Fibroblast of lung (primary cell): ENCODE data around the gene CD5L. TPM values are rescaled to one million over a fixed set of nuclear protein-coding genes. Genes with fewer than 3 reads are reported as not detected.

ENCODE experiments used
- DNase-seq, 2 donors: peaks; one replicate each; pipeline versions ENCODE4 v3.0.0 to v3.0.0-alpha.2; 2010; ENCODE audit warnings: low read depth in 2 of 2
- H2AFZ ChIP-seq: 2 replicates; pipeline ENCODE4 v1.5.1; 2012; ENCODE audit warnings: low read length, control low read depth, inconsistent platforms
- H3K27ac ChIP-seq: 2 replicates; pipeline ENCODE4 v1.5.1; 2011; ENCODE audit warnings: low read length, control low read depth; ENCODE audit not compliant: insufficient read depth
- H3K27me3 ChIP-seq: 2 replicates; pipeline ENCODE4 v1.5.1; 2011; ENCODE audit warnings: mild to moderate bottlenecking, low read length; ENCODE audit not compliant: control insufficient read depth, insufficient read depth
- H3K36me3 ChIP-seq: 2 replicates; pipeline ENCODE4 v1.5.1; 2011; ENCODE audit warnings: low read length; ENCODE audit not compliant: control insufficient read depth, insufficient read depth
- H3K4me1 ChIP-seq: 2 replicates; pipeline ENCODE4 v1.5.1; 2011; ENCODE audit warnings: low read length; ENCODE audit not compliant: control insufficient read depth, insufficient read depth; ENCODE audit errors: extremely low read depth
- H3K4me2 ChIP-seq: 2 replicates; pipeline ENCODE4 v1.5.1; 2011; ENCODE audit warnings: low read length, control low read depth; ENCODE audit not compliant: insufficient read depth; ENCODE audit errors: extremely low read depth
- H3K4me3 ChIP-seq, 4 experiments: fragments of 200-600 bp in 1 of 4; sonication (generic) in 1 of 4; replicated peaks in 1 of 4; 2 replicates each; pipeline ENCODE4 v1.5.1; 2011 to 2016; ENCODE audit warnings: low read length in 4 of 4, low read depth in 3 of 4, mild to moderate bottlenecking in 3 of 4, control low read depth in 2 of 4, inconsistent platforms in 1 of 4, mixed read lengths in 1 of 4; ENCODE audit not compliant: insufficient read depth in 1 of 4; ENCODE audit errors: control extremely low read depth in 1 of 4
- H3K79me2 ChIP-seq: 2 replicates; pipeline ENCODE4 v1.5.1; 2012; ENCODE audit warnings: mild to moderate bottlenecking, low read length, inconsistent platforms; ENCODE audit not compliant: control insufficient read depth, insufficient read depth
- H3K9ac ChIP-seq: 2 replicates; pipeline ENCODE4 v1.5.1; 2011; ENCODE audit warnings: mild to moderate bottlenecking, low read length, control low read depth; ENCODE audit not compliant: insufficient read depth
- H3K9me3 ChIP-seq: 2 replicates; pipeline ENCODE4 v1.5.1; 2012; ENCODE audit warnings: low read depth, low read length; ENCODE audit not compliant: control insufficient read depth, insufficient read depth
- H4K20me1 ChIP-seq: 2 replicates; pipeline ENCODE4 v1.5.1; 2011; ENCODE audit warnings: low read length; ENCODE audit not compliant: control insufficient read depth, insufficient read depth; ENCODE audit errors: extremely low read depth
- EZH2 ChIP-seq: IDR thresholded peaks from 2 replicates; pipeline ENCODE4 v1.5.1; 2012; ENCODE audit warnings: low read length, control low read depth, mild to moderate bottlenecking; ENCODE audit errors: missing control alignments
- polyA plus RNA-seq, 2 donors: library from polyadenylated mRNA; depleted of rRNA in 1 of 2; stranded (reverse) in 1 of 2; unstranded in 1 of 2; fragments of >200 nt; gene quantifications; 2 replicates each; pipeline ENCODE4 v1.2.1, GENCODE V29; 2011 to 2012; ENCODE audit warnings: missing spikeins in 1 of 2
- total RNA-seq: library from RNA; depleted of rRNA; stranded (reverse); fragments of >200 nt; gene quantifications from 2 replicates; pipeline ENCODE4 v1.2.1, GENCODE V29; 2014
- TF ChIP-seq, protein P1 (sequence below), 2 donors: IDR thresholded peaks in 1 of 2; conservative IDR thresholded peaks in 1 of 2; 1 replicate in 1 of 2; 2 replicates in 1 of 2; pipeline ENCODE4 v1.5.1; 2011 to 2012; ENCODE audit warnings: low read length in 2 of 2, control low read depth in 1 of 2, inconsistent platforms in 1 of 2, low read depth in 1 of 2, mild to moderate bottlenecking in 1 of 2

Gene CD5L
- total and polyA plus RNA-seq, 2 donors (not counting 1 experiment from before 2014, with no cell fraction given): not detected

GRCh38 chr1:157781048-157781447, 60.6 kb downstream of the CD5L start:
- TF ChIP-seq, protein P1, sequence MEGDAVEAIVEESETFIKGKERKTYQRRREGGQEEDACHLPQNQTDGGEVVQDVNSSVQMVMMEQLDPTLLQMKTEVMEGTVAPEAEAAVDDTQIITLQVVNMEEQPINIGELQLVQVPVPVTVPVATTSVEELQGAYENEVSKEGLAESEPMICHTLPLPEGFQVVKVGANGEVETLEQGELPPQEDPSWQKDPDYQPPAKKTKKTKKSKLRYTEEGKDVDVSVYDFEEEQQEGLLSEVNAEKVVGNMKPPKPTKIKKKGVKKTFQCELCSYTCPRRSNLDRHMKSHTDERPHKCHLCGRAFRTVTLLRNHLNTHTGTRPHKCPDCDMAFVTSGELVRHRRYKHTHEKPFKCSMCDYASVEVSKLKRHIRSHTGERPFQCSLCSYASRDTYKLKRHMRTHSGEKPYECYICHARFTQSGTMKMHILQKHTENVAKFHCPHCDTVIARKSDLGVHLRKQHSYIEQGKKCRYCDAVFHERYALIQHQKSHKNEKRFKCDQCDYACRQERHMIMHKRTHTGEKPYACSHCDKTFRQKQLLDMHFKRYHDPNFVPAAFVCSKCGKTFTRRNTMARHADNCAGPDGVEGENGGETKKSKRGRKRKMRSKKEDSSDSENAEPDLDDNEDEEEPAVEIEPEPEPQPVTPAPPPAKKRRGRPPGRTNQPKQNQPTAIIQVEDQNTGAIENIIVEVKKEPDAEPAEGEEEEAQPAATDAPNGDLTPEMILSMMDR (conservative IDR thresholded peaks at IDR 0.05 in 1 of 2, IDR thresholded peaks at IDR 0.05 in 1 of 2; ENCODE audit: low read depth in 1 of 2, low read length in 2 of 2): no peak
- TF ChIP-seq EZH2: no peak
- Histone ChIP-seq H3K27me3 (no peaks in the 10 kb centered on the region), H3K36me3 (no peaks in the 10 kb centered on the region), H3K4me1 (no peaks in the 10 kb centered on the region), H3K9me3 (no peaks in the 10 kb centered on the region), H3K4me3 (no peak overlapping the region), H4K20me1 (no peaks in the 10 kb centered on the region), H2AFZ (no peak overlapping the region), H3K27ac (no peak overlapping the region), H3K4me2 (no peak overlapping the region), H3K9ac (no peak overlapping the region), H3K79me2 (no peaks in the 10 kb centered on the region)
- no peak for DNase-seq

Other genes with a start within 250 kb of the CD5L start
- gene FCRL4, start 243.7 kb downstream of the CD5L start, total RNA-seq: not detected in 2 replicates
- gene FCRL4, start 243.7 kb downstream of the CD5L start, polyA plus RNA-seq: not detected in 2 replicates
- not detected in 2 replicates for gene FCRL3, start 141.0 kb downstream of the CD5L start, total RNA-seq
- not detected in 2 replicates for gene FCRL3, start 141.0 kb downstream of the CD5L start, polyA plus RNA-seq
- gene FCRL2, start 64.7 kb downstream of the CD5L start, total RNA-seq: not detected in 2 replicates
- not detected in 2 replicates for gene FCRL2, start 64.7 kb downstream of the CD5L start, polyA plus RNA-seq
- gene FCRL1, start 21.7 kb downstream of the CD5L start, total RNA-seq: not detected in 2 replicates
- not detected in 2 replicates for gene FCRL1, start 21.7 kb downstream of the CD5L start, polyA plus RNA-seq
- 83.0 and 123 TPM in 2 replicates for gene KIRREL1, start 151.8 kb upstream of the CD5L start, total RNA-seq
- 42.2 and 55.5 TPM in 2 replicates for gene KIRREL1, start 151.8 kb upstream of the CD5L start, polyA plus RNA-seq